ENCODE data around the gene SLC35G1.

DNA sequence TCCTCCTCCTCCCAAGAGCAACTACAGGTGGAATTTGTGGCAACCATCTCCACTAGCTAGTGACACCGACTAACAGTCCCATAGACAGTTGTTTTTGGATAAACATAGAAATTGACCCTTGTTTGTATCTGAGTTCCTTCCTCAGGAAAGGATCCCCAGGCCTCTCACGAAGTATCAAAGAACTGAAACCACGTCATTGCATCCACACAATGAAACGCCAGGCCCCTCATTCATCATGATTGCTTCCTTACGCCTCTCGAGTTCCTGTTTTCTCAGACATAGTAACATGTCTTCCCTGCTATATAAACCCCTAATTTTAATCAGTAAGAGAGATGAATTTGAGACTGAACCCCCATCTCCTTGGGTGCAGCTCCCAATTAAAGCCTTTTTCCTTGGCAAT lies 18.1 kb downstream of the SLC35G1 start:
- TF ChIP-seq, protein P1, sequence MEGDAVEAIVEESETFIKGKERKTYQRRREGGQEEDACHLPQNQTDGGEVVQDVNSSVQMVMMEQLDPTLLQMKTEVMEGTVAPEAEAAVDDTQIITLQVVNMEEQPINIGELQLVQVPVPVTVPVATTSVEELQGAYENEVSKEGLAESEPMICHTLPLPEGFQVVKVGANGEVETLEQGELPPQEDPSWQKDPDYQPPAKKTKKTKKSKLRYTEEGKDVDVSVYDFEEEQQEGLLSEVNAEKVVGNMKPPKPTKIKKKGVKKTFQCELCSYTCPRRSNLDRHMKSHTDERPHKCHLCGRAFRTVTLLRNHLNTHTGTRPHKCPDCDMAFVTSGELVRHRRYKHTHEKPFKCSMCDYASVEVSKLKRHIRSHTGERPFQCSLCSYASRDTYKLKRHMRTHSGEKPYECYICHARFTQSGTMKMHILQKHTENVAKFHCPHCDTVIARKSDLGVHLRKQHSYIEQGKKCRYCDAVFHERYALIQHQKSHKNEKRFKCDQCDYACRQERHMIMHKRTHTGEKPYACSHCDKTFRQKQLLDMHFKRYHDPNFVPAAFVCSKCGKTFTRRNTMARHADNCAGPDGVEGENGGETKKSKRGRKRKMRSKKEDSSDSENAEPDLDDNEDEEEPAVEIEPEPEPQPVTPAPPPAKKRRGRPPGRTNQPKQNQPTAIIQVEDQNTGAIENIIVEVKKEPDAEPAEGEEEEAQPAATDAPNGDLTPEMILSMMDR (IDR thresholded peaks at IDR 0.05): no peak
- TF ChIP-seq POLR2A (IDR thresholded peaks at IDR 0.05): no peak
